SK-N-SH (cell line): ENCODE measurements around the gene SMARCE1.

ENCODE experiments used
- EP300 ChIP-seq, 2 experiments: IDR thresholded peaks; 2 replicates each; pipeline versions ENCODE4 v1.4.0 to v1.6.1; 2012; ENCODE audit warnings: borderline replicate concordance in 1 of 2, low read depth in 1 of 2, low read length in 1 of 2
- FOXJ3 ChIP-seq: sonication (generic); formaldehyde crosslinking; IDR thresholded peaks from 2 replicates; pipeline ENCODE4 v1.5.1; 2020; ENCODE audit warnings: mild to moderate bottlenecking, missing genetic modification reagents
- GABPA ChIP-seq: IDR thresholded peaks from 2 replicates; pipeline ENCODE4 v1.4.0; 2012; ENCODE audit warnings: low read depth, mild to moderate bottlenecking
- GATA2 ChIP-seq: sonication (generic); formaldehyde crosslinking; IDR thresholded peaks from 2 replicates; pipeline ENCODE4 v1.5.0; 2020; ENCODE audit warnings: mild to moderate bottlenecking, missing genetic modification reagents
- NRF1 ChIP-seq: IDR thresholded peaks from 2 replicates; pipeline ENCODE4 v1.6.1; 2012; ENCODE audit warnings: low read depth, mild to moderate bottlenecking, low read length
- RCOR1 ChIP-seq: fragments of 150-350 bp; IDR thresholded peaks from 2 replicates; pipeline ENCODE4 v1.6.1; 2017; ENCODE audit warnings: antibody characterized with exemption, low read length
- TF ChIP-seq, protein P1 (sequence below): fragments of 200-600 bp; sonication (generic); IDR thresholded peaks from 2 replicates; pipeline ENCODE4 v1.6.1; 2017; ENCODE audit warnings: antibody characterized with exemption, mild to moderate bottlenecking, moderate library complexity
- TF ChIP-seq, protein P2 (sequence below): IDR thresholded peaks from 2 replicates; pipeline ENCODE4; 2012
- TF ChIP-seq, protein P3 (sequence below): IDR thresholded peaks from 2 replicates; pipeline ENCODE4 v1.4.0; 2012; ENCODE audit warnings: low read depth
- TF ChIP-seq, protein P4 (sequence below): IDR thresholded peaks from 2 replicates; pipeline ENCODE4 v1.6.1; 2012; ENCODE audit warnings: mild to moderate bottlenecking, low read depth, low read length, moderate library complexity

DNA sequence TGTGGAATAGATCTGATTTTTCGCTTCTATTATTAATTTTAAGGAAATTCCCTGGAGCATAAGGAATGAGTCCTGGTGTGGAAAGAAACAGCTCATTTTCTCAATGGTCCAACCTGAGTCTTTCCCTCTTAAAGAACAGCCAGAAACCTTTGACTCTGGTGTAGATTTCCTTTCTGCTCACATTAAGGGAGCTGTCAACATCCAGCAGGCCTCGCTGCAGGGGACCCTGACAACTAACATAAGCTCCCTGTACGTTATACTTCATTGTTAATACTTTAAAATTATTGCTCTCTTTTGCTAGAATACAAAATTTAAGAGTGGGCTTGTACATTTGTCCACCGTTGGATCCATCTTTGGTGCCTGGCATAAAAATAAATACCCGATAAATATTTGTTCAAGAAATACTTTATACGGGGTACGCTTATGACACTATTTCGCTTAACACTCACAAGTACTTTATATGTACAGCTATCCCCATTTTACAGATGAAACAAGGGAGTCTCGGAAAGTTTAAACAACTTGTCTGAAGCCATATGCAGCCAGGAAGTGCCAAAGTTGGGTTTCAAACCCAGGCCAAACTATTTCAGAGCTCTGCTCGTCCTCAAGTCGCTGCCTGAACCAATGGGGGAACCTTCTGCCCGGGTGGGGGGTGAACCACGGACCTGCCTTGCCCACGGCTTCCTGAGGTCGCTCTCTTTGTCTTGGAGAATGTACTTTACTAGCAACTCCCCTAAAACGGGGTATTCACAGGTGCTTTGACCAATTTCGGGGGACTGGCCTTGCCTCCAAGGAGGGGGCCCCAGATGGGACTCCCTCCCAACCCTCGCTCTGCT is 611 bp downstream of the SMARCE1 start:
- TF ChIP-seq GABPA = no peak
- TF ChIP-seq, protein P1, sequence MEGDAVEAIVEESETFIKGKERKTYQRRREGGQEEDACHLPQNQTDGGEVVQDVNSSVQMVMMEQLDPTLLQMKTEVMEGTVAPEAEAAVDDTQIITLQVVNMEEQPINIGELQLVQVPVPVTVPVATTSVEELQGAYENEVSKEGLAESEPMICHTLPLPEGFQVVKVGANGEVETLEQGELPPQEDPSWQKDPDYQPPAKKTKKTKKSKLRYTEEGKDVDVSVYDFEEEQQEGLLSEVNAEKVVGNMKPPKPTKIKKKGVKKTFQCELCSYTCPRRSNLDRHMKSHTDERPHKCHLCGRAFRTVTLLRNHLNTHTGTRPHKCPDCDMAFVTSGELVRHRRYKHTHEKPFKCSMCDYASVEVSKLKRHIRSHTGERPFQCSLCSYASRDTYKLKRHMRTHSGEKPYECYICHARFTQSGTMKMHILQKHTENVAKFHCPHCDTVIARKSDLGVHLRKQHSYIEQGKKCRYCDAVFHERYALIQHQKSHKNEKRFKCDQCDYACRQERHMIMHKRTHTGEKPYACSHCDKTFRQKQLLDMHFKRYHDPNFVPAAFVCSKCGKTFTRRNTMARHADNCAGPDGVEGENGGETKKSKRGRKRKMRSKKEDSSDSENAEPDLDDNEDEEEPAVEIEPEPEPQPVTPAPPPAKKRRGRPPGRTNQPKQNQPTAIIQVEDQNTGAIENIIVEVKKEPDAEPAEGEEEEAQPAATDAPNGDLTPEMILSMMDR = no peak
- TF ChIP-seq, protein P2, sequence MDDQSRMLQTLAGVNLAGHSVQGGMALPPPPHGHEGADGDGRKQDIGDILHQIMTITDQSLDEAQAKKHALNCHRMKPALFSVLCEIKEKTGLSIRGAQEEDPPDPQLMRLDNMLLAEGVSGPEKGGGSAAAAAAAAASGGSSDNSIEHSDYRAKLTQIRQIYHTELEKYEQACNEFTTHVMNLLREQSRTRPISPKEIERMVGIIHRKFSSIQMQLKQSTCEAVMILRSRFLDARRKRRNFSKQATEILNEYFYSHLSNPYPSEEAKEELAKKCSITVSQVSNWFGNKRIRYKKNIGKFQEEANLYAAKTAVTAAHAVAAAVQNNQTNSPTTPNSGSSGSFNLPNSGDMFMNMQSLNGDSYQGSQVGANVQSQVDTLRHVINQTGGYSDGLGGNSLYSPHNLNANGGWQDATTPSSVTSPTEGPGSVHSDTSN = no peak
- TF ChIP-seq GATA2 = no peak
- TF ChIP-seq EP300 (IDR thresholded peaks at IDR 0.05; ENCODE audit: borderline replicate concordance in 1 of 2, low read depth in 1 of 2, low read length in 1 of 2) = no peak
- TF ChIP-seq, protein P3, sequence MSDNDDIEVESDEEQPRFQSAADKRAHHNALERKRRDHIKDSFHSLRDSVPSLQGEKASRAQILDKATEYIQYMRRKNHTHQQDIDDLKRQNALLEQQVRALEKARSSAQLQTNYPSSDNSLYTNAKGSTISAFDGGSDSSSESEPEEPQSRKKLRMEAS = no peak
- TF ChIP-seq FOXJ3 = no peak
- no peak for TF ChIP-seq RCOR1
- no peak for TF ChIP-seq NRF1
- TF ChIP-seq, protein P4, sequence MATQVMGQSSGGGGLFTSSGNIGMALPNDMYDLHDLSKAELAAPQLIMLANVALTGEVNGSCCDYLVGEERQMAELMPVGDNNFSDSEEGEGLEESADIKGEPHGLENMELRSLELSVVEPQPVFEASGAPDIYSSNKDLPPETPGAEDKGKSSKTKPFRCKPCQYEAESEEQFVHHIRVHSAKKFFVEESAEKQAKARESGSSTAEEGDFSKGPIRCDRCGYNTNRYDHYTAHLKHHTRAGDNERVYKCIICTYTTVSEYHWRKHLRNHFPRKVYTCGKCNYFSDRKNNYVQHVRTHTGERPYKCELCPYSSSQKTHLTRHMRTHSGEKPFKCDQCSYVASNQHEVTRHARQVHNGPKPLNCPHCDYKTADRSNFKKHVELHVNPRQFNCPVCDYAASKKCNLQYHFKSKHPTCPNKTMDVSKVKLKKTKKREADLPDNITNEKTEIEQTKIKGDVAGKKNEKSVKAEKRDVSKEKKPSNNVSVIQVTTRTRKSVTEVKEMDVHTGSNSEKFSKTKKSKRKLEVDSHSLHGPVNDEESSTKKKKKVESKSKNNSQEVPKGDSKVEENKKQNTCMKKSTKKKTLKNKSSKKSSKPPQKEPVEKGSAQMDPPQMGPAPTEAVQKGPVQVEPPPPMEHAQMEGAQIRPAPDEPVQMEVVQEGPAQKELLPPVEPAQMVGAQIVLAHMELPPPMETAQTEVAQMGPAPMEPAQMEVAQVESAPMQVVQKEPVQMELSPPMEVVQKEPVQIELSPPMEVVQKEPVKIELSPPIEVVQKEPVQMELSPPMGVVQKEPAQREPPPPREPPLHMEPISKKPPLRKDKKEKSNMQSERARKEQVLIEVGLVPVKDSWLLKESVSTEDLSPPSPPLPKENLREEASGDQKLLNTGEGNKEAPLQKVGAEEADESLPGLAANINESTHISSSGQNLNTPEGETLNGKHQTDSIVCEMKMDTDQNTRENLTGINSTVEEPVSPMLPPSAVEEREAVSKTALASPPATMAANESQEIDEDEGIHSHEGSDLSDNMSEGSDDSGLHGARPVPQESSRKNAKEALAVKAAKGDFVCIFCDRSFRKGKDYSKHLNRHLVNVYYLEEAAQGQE = no peak
